ENCODE measurements around the gene DYNLRB1. TPM values are rescaled to one million over a fixed set of nuclear protein-coding genes. Genes with fewer than 3 reads are reported as not detected.

DYNLRB1 gene
- total and polyA plus RNA-seq, 9 donors: 79.9 to 319 (median 122) TPM

DNA sequence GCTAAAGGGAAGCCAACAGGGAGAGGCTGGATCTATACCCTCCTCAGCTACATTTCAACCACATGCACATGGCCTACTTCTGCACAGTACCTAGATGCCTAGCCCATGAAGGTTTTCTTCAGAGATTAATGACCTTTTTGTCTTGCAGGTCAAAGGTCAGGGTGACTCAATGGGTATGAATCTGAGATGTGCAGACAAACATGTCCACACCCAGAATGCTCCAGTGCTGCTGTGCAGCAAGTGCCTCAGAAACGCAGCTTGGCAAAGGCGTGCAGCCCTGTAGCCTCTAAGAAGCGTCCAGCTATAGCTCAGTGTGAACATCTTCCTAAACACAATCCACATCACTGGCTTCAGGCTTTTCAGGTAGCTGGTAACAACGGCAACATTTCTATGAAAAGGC, 66.7 kb downstream of the DYNLRB1 start:
- WGBS, 3 donors: 93 to 96% (median 94%) methylated on average over 4 of the region's 4 CpGs
- DNase-seq: no peak
- TF ChIP-seq EP300 (IDR thresholded peaks at IDR 0.05): no peak
- no peak for TF ChIP-seq POLR2A (IDR thresholded peaks at IDR 0.05)
- TF ChIP-seq, protein P1, sequence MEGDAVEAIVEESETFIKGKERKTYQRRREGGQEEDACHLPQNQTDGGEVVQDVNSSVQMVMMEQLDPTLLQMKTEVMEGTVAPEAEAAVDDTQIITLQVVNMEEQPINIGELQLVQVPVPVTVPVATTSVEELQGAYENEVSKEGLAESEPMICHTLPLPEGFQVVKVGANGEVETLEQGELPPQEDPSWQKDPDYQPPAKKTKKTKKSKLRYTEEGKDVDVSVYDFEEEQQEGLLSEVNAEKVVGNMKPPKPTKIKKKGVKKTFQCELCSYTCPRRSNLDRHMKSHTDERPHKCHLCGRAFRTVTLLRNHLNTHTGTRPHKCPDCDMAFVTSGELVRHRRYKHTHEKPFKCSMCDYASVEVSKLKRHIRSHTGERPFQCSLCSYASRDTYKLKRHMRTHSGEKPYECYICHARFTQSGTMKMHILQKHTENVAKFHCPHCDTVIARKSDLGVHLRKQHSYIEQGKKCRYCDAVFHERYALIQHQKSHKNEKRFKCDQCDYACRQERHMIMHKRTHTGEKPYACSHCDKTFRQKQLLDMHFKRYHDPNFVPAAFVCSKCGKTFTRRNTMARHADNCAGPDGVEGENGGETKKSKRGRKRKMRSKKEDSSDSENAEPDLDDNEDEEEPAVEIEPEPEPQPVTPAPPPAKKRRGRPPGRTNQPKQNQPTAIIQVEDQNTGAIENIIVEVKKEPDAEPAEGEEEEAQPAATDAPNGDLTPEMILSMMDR (IDR thresholded peaks at IDR 0.05): no peak
- Histone ChIP-seq H3K36me3 (no peaks in the 10 kb centered on the region), H3K4me3 (no peak overlapping the region), H3K4me1 (ENCODE audit: insufficient read depth) (peaks cover 13% of the 10 kb centered on the region), H3K9me3 (no peaks in the 10 kb centered on the region), H3K27me3 (no peaks in the 10 kb centered on the region), H3K27ac (no peak overlapping the region)
- intact Hi-C loops (cut with DNase I): no loop called here

DNA sequence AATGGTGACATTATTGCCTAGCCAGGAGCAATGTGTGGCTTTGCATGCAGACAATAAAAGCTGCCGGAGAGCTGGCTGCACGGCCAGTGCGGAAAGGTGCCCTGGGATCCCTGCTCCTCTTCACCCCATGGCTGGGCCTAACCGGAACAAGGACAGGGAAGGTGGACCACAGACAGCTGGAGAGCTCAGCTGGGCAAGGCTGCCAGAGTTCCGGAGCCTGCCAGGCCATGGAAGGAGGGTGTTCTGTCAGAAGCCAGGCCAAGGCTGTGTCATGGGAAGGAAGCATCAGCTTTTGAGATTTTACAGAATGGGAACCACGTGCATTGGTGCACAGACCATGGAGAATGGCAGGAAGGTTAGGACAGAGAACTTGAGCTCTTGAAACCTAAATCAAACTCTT, 67.3 kb downstream of the DYNLRB1 start:
- no peak overlapping the region for H3K4me3 ChIP-seq
- no peak overlapping the region for H3K27ac ChIP-seq
- DNase-seq: no peak
- H3K9me3 ChIP-seq: no peaks in the 10 kb centered on the region
- no peaks in the 10 kb centered on the region for H3K36me3 ChIP-seq
- 86 to 89% (median 89%) methylated on average over 6 of the region's 6 CpGs for WGBS, 3 donors
- peaks cover 13% of the 10 kb centered on the region for H3K4me1 ChIP-seq (ENCODE audit: insufficient read depth)
- intact Hi-C loops (cut with DNase I): no loop called here
- H3K27me3 ChIP-seq: no peaks in the 10 kb centered on the region
- TF ChIP-seq, protein P1 (IDR thresholded peaks at IDR 0.05): no peak
- TF ChIP-seq EP300 (IDR thresholded peaks at IDR 0.05): no peak

DNA sequence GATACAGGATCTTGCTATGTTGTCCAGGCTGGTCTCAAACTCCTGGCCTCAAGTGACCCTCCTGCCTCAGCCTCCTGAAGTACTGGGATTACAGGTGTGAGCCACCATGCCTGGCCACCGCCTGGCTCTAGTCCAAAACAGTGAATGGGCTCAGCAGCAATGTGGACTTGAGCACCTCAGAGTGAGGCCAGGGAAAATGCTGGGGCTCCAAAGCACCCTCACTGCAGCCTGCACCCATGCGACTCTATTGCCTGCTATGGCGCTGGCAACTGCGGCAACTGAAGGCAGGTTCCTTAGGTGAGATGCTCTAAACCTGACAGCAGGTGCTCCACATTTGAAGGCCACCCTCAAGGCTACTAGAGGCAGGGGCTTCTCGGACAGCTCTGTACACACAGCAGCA, 68.8 kb downstream of the DYNLRB1 start:
- no peak overlapping the region for H3K4me3 ChIP-seq
- intact Hi-C loops (cut with DNase I): no loop called here
- no peaks in the 10 kb centered on the region for H3K27me3 ChIP-seq
- H3K36me3 ChIP-seq: no peaks in the 10 kb centered on the region
- peak overlapping the region in 1 of 2 donors; percentile 9 for H3K27ac ChIP-seq
- no peaks in the 10 kb centered on the region for H3K9me3 ChIP-seq
- no peak for TF ChIP-seq EP300 (IDR thresholded peaks at IDR 0.05)
- no peak for TF ChIP-seq POLR2A (IDR thresholded peaks at IDR 0.05)
- TF ChIP-seq, protein P1 (IDR thresholded peaks at IDR 0.05): no peak
- no peak for DNase-seq
- H3K4me1 ChIP-seq (ENCODE audit: insufficient read depth): peaks cover 13% of the 10 kb centered on the region
- 84 to 95% (median 85%) methylated on average over 5 of the region's 5 CpGs for WGBS, 3 donors

DNA sequence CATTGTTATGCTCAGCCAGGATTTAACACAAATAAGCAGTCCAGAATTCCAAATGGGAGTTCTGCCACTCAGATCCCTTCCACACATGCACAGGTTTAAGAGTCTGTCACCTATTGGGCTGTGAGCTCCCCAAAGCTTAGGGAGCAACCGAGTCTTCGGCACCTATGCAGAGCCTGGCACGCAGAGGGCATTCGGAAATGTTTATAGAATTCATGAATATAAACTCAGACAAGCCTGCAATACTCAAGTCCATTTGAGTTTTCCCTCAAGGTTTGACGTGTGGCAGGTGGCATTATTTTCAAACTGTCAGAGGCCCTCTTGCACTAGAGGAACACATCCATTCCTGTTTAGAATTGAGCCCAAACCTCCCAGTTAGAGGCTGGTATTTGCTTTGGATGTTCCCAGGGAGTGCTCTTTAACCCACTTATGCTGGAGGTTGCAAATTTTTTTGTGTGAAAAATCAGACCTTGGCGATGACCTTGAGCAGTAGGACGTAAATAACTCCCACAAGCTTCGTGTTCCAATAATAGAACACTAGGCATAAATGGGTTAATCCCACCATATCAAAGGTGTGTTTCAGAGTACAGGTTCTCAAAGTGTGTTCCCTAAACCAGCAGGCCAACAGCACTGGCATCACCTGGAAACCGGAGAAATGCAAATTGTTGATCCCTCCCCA, 70.4 kb downstream of the DYNLRB1 start:
- no peaks in the 10 kb centered on the region for H3K9me3 ChIP-seq
- WGBS, 3 donors: 41 to 63% (median 54%) methylated on average over 9 of the region's 9 CpGs
- no peak for TF ChIP-seq EP300 (IDR thresholded peaks at IDR 0.05)
- no peak for TF ChIP-seq POLR2A (IDR thresholded peaks at IDR 0.05)
- TF ChIP-seq, protein P1 (IDR thresholded peaks at IDR 0.05): no peak
- no peaks in the 10 kb centered on the region for H3K36me3 ChIP-seq
- intact Hi-C loops (cut with DNase I): no loop called here
- DNase-seq: no peak
- peaks cover 13% of the 10 kb centered on the region for H3K4me1 ChIP-seq (ENCODE audit: insufficient read depth)
- H3K27ac ChIP-seq: no peak overlapping the region
- no peak overlapping the region for H3K4me3 ChIP-seq
- no peaks in the 10 kb centered on the region for H3K27me3 ChIP-seq

Small RNA genes lying within 50 kb of the gene (small RNA-seq; reads per million reads assigned to genes)
- not detected for gene RF00019

Other genes with a start within 250 kb of the DYNLRB1 start
- gene AHCY, start 213.1 kb upstream of the DYNLRB1 start, total RNA-seq: 100 to 1,000 TPM; 109 to 190 (median 139) TPM
- 100 to 1,000 TPM in 1 of 2 donors, 10 to 100 TPM in 1; 97.7 to 141 TPM for gene AHCY, start 213.1 kb upstream of the DYNLRB1 start, polyA plus RNA-seq
- gene ITCH, start 153.1 kb upstream of the DYNLRB1 start, total RNA-seq: 10 to 100 TPM; 39.2 to 65.8 (median 53.7) TPM
- gene ITCH, start 153.1 kb upstream of the DYNLRB1 start, polyA plus RNA-seq: 10 to 100 TPM; 14.0 to 24.0 TPM
- gene MAP1LC3A, start 42.3 kb downstream of the DYNLRB1 start, total RNA-seq: 10 to 100 TPM; 27.2 to 66.1 (median 36.0) TPM
- gene MAP1LC3A, start 42.3 kb downstream of the DYNLRB1 start, polyA plus RNA-seq: 10 to 100 TPM in 1 of 2 donors, 1 to 10 TPM in 1; 3.4 to 57.2 TPM
- 10 to 100 TPM; 14.4 to 26.5 (median 19.1) TPM for gene PIGU, start 160.7 kb downstream of the DYNLRB1 start, total RNA-seq
- gene PIGU, start 160.7 kb downstream of the DYNLRB1 start, polyA plus RNA-seq: 10 to 100 TPM; 20.9 to 61.4 TPM
- 10 to 100 TPM in 4 of 7 donors, 1 to 10 TPM in 3; 4.9 to 16.0 (median 13.3) TPM for gene TP53INP2, start 187.9 kb downstream of the DYNLRB1 start, total RNA-seq
- gene TP53INP2, start 187.9 kb downstream of the DYNLRB1 start, polyA plus RNA-seq: 10 to 100 TPM in 1 of 2 donors, 1 to 10 TPM in 1; 6.9 to 50.3 TPM

Measured in ovary (tissue), 9 donors.